H4 (cell line): ENCODE results near the gene TOMM6. TPM values are rescaled to one million over a fixed set of nuclear protein-coding genes. Genes with fewer than 3 reads are reported as not detected.
"Not testable (repeated sequence)": the region's sequence is repeated elsewhere in the genome, so short reads cannot be mapped to it uniquely, and the experiment has no call there.

Experiments
- DNase-seq: peaks from one replicate; pipeline ENCODE4 v3.0.0-alpha.2; 2015; ENCODE audit warnings: low spot score
- total RNA-seq: library from RNA; depleted of rRNA; stranded (reverse); fragments of >200 nt; shearing (Covaris generic); gene quantifications from 2 replicates; pipeline ENCODE4 v1.2.3, GENCODE V29; 2014

Gene TOMM6
- total RNA-seq, 1 experiment from 2014 or later, result 348 TPM

GRCh38 chr6:41763470-41763869, 24.0 kb upstream of the TOMM6 start:
- no peak for DNase-seq

GRCh38 chr6:41766043-41766664, 21.3 kb upstream of the TOMM6 start:
- DNase-seq, result not testable (repeated sequence)

- DNase-seq, result peak; percentile 91
Measured at GRCh38 chr6:41767112-41767833, 20.2 kb upstream of the TOMM6 start.

GRCh38 chr6:41768545-41769308, 18.8 kb upstream of the TOMM6 start:
- DNase-seq, result no peak

GRCh38 chr6:41769376-41769775, 18.1 kb upstream of the TOMM6 start:
- DNase-seq, result no peak

- no peak for DNase-seq
Measured at GRCh38 chr6:41770381-41771057, 17.0 kb upstream of the TOMM6 start.

GRCh38 chr6:41771058-41771983, 16.2 kb upstream of the TOMM6 start:
- DNase-seq, result no peak

GRCh38 chr6:41774841-41775240, 12.7 kb upstream of the TOMM6 start:
- no peak for DNase-seq

GRCh38 chr6:41775293-41775882, 12.1 kb upstream of the TOMM6 start:
- DNase-seq, result no peak

GRCh38 chr6:41777551-41778285, 9.8 kb upstream of the TOMM6 start:
- DNase-seq, result no peak

- no peak for DNase-seq
Measured at GRCh38 chr6:41778895-41779294, 8.6 kb upstream of the TOMM6 start.

GRCh38 chr6:41779336-41779735, 8.2 kb upstream of the TOMM6 start:
- no peak for DNase-seq

GRCh38 chr6:41779788-41780550, 7.5 kb upstream of the TOMM6 start, which contains the start of gene FRS3:
Gene FRS3, minus strand, starts transcription at chr6:41779900. Its CDS starts 2,913 bp downstream, at chr6:41776987.
- DNase-seq, result peak; percentile 92

GRCh38 chr6:41780551-41781365, 6.7 kb upstream of the TOMM6 start, which contains the start of gene PRICKLE4:
Gene PRICKLE4, plus strand, starts transcription at chr6:41780782. Its CDS starts 2,692 bp downstream, at chr6:41783474.
- DNase-seq, result peak; percentile 41

GRCh38 chr6:41781366-41781730, 6.1 kb upstream of the TOMM6 start:
- DNase-seq, result no peak

- DNase-seq, result no peak
Measured at GRCh38 chr6:41783106-41783780, 4.3 kb upstream of the TOMM6 start.

- DNase-seq, result no peak
Measured at GRCh38 chr6:41784581-41785171, 2.8 kb upstream of the TOMM6 start.
